ENCODE data around the gene AGAP1. TPM values are rescaled to one million over a fixed set of nuclear protein-coding genes. Genes with fewer than 3 reads are reported as not detected.

AGAP1 gene
- total RNA-seq, 1 donor from 2014 or later = 21.1 TPM

- no peaks in the 10 kb centered on the region for H3K36me3 ChIP-seq
- TF ChIP-seq POLR2A (IDR thresholded peaks at IDR 0.05) (no peak), POLR2AphosphoS5 (IDR thresholded peaks at IDR 0.05; ENCODE audit: insufficient read depth in 1 of 2, low read depth in 1 of 2) (no peak)
- TF ChIP-seq, protein P1, sequence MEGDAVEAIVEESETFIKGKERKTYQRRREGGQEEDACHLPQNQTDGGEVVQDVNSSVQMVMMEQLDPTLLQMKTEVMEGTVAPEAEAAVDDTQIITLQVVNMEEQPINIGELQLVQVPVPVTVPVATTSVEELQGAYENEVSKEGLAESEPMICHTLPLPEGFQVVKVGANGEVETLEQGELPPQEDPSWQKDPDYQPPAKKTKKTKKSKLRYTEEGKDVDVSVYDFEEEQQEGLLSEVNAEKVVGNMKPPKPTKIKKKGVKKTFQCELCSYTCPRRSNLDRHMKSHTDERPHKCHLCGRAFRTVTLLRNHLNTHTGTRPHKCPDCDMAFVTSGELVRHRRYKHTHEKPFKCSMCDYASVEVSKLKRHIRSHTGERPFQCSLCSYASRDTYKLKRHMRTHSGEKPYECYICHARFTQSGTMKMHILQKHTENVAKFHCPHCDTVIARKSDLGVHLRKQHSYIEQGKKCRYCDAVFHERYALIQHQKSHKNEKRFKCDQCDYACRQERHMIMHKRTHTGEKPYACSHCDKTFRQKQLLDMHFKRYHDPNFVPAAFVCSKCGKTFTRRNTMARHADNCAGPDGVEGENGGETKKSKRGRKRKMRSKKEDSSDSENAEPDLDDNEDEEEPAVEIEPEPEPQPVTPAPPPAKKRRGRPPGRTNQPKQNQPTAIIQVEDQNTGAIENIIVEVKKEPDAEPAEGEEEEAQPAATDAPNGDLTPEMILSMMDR (IDR thresholded peaks at IDR 0.05) = no peak
Measured at GRCh38 chr2:235961711-235962110, 467.9 kb downstream of the AGAP1 start.

DNA sequence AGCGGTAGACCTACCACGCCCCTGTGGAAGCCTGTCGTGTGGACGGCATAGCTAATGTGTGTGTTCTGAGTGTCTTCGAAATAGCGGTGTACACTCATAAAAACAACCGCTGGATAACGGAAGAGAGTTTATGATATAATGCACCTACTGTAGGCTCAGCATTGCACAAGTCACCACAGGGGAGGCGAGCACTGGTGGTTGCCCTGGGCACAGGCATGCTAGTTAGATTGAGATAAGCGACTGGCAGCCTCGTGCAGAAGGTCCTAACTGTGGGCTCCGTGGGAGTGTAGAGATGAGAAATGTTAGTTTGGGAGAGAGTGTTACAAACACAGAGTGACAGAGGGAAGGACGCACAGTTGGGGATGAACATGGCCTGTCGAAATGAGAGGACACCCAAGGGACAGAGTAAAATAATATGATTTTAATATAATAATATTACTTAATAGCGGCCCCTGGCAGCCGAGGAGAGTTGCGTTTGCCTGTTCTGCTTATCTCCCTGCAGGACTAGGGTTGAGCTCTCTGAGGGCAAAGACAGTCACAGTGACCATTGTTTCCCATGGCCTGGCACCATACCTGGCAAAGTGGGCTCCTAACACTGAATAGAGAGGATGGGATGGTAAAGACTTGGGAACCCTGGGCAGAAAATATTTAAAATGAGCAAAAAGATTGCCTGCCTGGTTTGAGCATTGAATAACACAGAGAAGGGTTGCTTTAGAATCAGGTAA is 470.2 kb downstream of the AGAP1 start:
- peaks cover 0 to 2% of the 10 kb centered on the region in 2 donors for H3K36me3 ChIP-seq
- no peak overlapping the region for H3K4me3 ChIP-seq
- TF ChIP-seq POLR2AphosphoS5 (IDR thresholded peaks at IDR 0.05; ENCODE audit: insufficient read depth in 1 of 2, low read depth in 1 of 2) = no peak
- TF ChIP-seq POLR2A (IDR thresholded peaks at IDR 0.05) = no peak
- TF ChIP-seq, protein P1 (IDR thresholded peaks at IDR 0.05) = no peak
- H3K27me3 ChIP-seq = no peaks in the 10 kb centered on the region
- H3K4me1 ChIP-seq = no peaks in the 10 kb centered on the region
- no peaks in the 10 kb centered on the region for H3K9me3 ChIP-seq
- H3K27ac ChIP-seq = no peak overlapping the region
- DNase-seq (ENCODE audit: extremely low spot score in 2 of 2) = peak in 1 of 2 donors; percentile 46
- intact Hi-C loops (cut with DNase I) = no loop called here

More at GRCh38 chr2:235961711-235962110, 467.9 kb downstream of the AGAP1 start:
- Histone ChIP-seq H3K9me3 (no peaks in the 10 kb centered on the region), H3K4me1 (no peaks in the 10 kb centered on the region), H3K4me3 (no peak overlapping the region), H3K27ac (no peak overlapping the region), H3K27me3 (no peaks in the 10 kb centered on the region)
- intact Hi-C loops (cut with DNase I) = no loop called here
- DNase-seq (ENCODE audit: extremely low spot score in 2 of 2) = no peak

- Histone ChIP-seq H3K4me1 (no peaks in the 10 kb centered on the region), H3K27ac (no peak overlapping the region), H3K27me3 (no peaks in the 10 kb centered on the region), H3K4me3 (no peak overlapping the region), H3K9me3 (no peaks in the 10 kb centered on the region), H3K36me3 (peaks cover 0 to 10% of the 10 kb centered on the region in 2 donors)
- TF ChIP-seq POLR2AphosphoS5 (IDR thresholded peaks at IDR 0.05; ENCODE audit: insufficient read depth in 1 of 2, low read depth in 1 of 2) = no peak
- TF ChIP-seq, protein P1 (IDR thresholded peaks at IDR 0.05) = no peak
- no peak for TF ChIP-seq POLR2A (IDR thresholded peaks at IDR 0.05)
- intact Hi-C loops (cut with DNase I) = no loop called here
- DNase-seq (ENCODE audit: extremely low spot score in 2 of 2) = no peak
Measured at GRCh38 chr2:235964787-235965390, 471.0 kb downstream of the AGAP1 start.

DNA sequence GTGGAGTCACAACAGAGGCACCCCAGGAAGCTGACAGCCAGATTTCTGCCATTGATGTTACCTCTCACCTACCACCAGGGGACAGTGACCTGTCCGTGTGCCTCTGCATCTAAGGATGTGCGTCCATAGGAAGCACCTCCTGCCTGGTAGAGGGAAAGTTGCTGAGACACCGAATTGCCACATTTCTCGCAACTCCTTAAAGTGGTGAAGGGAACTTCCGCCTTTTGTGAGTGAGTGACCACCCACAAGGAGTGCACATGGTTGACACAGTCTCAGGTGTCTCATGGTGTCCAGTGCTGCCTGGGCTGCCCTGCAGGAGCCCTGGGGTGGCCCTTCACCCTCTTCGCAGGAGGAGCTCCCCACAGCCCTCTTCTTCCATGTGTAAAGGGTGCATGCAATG is 472.6 kb downstream of the AGAP1 start:
- H3K36me3 ChIP-seq = peaks cover 0 to 10% of the 10 kb centered on the region in 2 donors
- H3K4me1 ChIP-seq = no peaks in the 10 kb centered on the region
- intact Hi-C loops (cut with DNase I) = no loop called here
- no peak overlapping the region for H3K27ac ChIP-seq
- no peaks in the 10 kb centered on the region for H3K9me3 ChIP-seq
- H3K4me3 ChIP-seq = no peak overlapping the region
- peak in 1 of 2 donors; percentile 34 for DNase-seq (ENCODE audit: extremely low spot score in 2 of 2)
- H3K27me3 ChIP-seq = no peaks in the 10 kb centered on the region
- TF ChIP-seq POLR2AphosphoS5 (IDR thresholded peaks at IDR 0.05; ENCODE audit: insufficient read depth in 1 of 2, low read depth in 1 of 2) = no peak
- TF ChIP-seq POLR2A (IDR thresholded peaks at IDR 0.05) = no peak
- TF ChIP-seq, protein P1 (IDR thresholded peaks at IDR 0.05) = no peak

Measured in vagina (tissue), 2 donors.